K562 (cell line): Measurements from ENCODE around the gene ITPRIPL2. TPM values are rescaled to one million over a fixed set of nuclear protein-coding genes. Genes with fewer than 3 reads are reported as not detected.

Experiments used
- BRD9 ChIP-seq: fragments of 450-650 bp; IDR thresholded peaks from 2 replicates; pipeline ENCODE4 v1.6.1; 2018; ENCODE audit warnings: low read depth; ENCODE audit not compliant: partially characterized antibody
- CREBBP ChIP-seq: IDR thresholded peaks from one replicate; pipeline ENCODE4 v1.6.1; 2012; ENCODE audit warnings: low read depth, mild to moderate bottlenecking, control low read depth, inconsistent platforms, low read length
- DMBX1 ChIP-seq: fragments of 250-450 bp; sonication (Bioruptor Pico); IDR thresholded peaks from 2 replicates; pipeline ENCODE4 v1.8.0; 2022; ENCODE audit warnings: inconsistent platforms, mild to moderate bottlenecking, moderate library complexity, borderline replicate concordance
- FOXK2 ChIP-seq, 2 experiments: fragments of 450-650 bp; IDR thresholded peaks in 1 of 2; conservative IDR thresholded peaks in 1 of 2; 2 replicates each; pipeline ENCODE4 v1.6.1; 2016; ENCODE audit warnings: low read depth in 2 of 2, mild to moderate bottlenecking in 1 of 2
- JUN ChIP-seq, 2 experiments: sonication (generic) in 1 of 2; formaldehyde crosslinking in 1 of 2; IDR thresholded peaks; 2 replicates each; pipeline versions ENCODE4 v1.6.1 to v1.8.0; 2012 to 2022; ENCODE audit warnings: borderline replicate concordance in 2 of 2, mild to moderate bottlenecking in 2 of 2, improper control_type of control experiment in 1 of 2, low read depth in 1 of 2, low read length in 1 of 2, missing genetic modification reagents in 1 of 2
- NFE2L1 ChIP-seq: fragments of 450-650 bp; IDR thresholded peaks from 2 replicates; pipeline ENCODE4 v1.6.1; 2016; ENCODE audit warnings: missing genetic modification characterization, low read depth, mild to moderate bottlenecking, missing compliant biosample characterization, moderate library complexity, borderline replicate concordance
- RBM39 ChIP-seq: fragments of 200-400 bp; formaldehyde crosslinking; optimal IDR thresholded peaks from 2 replicates; pipeline ENCODE3; 2018; ENCODE audit warnings: low read depth, low read length
- RHOXF2B ChIP-seq: fragments of 250-450 bp; sonication (Bioruptor Pico); conservative IDR thresholded peaks from 2 replicates; pipeline ENCODE4 v1.5.1; 2021
- SRSF7 ChIP-seq: fragments of 200-400 bp; formaldehyde crosslinking; optimal IDR thresholded peaks from 2 replicates; pipeline ENCODE3; 2017; ENCODE audit warnings: mild to moderate bottlenecking, low read depth, low read length
- ZNF212 ChIP-seq: fragments of 450-650 bp; formaldehyde crosslinking; IDR thresholded peaks from 2 replicates; pipeline ENCODE4 v1.4.0; 2020; ENCODE audit warnings: mild to moderate bottlenecking
- polyA plus RNA-seq, 8 experiments: library from polyadenylated mRNA; depleted of rRNA in 4 of 8; stranded (reverse) in 5 of 8; unstranded in 3 of 8; fragments of >200 nt; fragmentation: Nextera tagmentation in 2 of 8; fragmentation: Illumina TruSeq in 1 of 8; extraction: Ambion mirVana in 2 of 8; extraction: Trizol in 1 of 8; gene quantifications; 2 replicates each; pipeline versions ENCODE4 v1.2.1 to v1.2.3, GENCODE V29; 2011 to 2014; ENCODE audit warnings: inconsistent platforms in 1 of 8, missing spikeins in 1 of 8
- total RNA-seq, 7 experiments: library from RNA; depleted of rRNA in 6 of 7; stranded (reverse); fragments of >200 nt in 6 of 7; fragmentation: Illumina TruSeq in 2 of 7; extraction: Trizol in 2 of 7; gene quantifications; 2 replicates each; pipeline versions ENCODE4 v1.2.1 to v1.2.3, GENCODE V29; 2011 to 2021; ENCODE audit warnings: low replicate concordance in 1 of 7
- TF ChIP-seq, protein P1 (sequence below), 2 experiments: fragments of 450-650 bp; IDR thresholded peaks; 2 replicates each; pipeline ENCODE4 v1.6.1; 2018; ENCODE audit warnings: mild to moderate bottlenecking in 2 of 2, low read depth in 1 of 2; ENCODE audit not compliant: partially characterized antibody in 2 of 2
- TF ChIP-seq, protein P2 (sequence below): IDR thresholded peaks from 2 replicates; pipeline ENCODE4 v1.6.1; 2011; ENCODE audit warnings: borderline replicate concordance, low read depth, mild to moderate bottlenecking, moderate library complexity, low read length; ENCODE audit not compliant: insufficient read depth, poor library complexity, severe bottlenecking
- TF ChIP-seq, protein P3 (sequence below): fragments of 450-650 bp; formaldehyde crosslinking; IDR thresholded peaks from 2 replicates; pipeline ENCODE4 v1.4.0; 2022; ENCODE audit warnings: mild to moderate bottlenecking, moderate library complexity

The ITPRIPL2 gene
- total and polyA plus RNA-seq, 9 of the 15 experiments (the other 6 are each of a cell fraction or from before 2014, with no cell fraction given): 0.04 to 2.2 (median 0.58) TPM

DNA sequence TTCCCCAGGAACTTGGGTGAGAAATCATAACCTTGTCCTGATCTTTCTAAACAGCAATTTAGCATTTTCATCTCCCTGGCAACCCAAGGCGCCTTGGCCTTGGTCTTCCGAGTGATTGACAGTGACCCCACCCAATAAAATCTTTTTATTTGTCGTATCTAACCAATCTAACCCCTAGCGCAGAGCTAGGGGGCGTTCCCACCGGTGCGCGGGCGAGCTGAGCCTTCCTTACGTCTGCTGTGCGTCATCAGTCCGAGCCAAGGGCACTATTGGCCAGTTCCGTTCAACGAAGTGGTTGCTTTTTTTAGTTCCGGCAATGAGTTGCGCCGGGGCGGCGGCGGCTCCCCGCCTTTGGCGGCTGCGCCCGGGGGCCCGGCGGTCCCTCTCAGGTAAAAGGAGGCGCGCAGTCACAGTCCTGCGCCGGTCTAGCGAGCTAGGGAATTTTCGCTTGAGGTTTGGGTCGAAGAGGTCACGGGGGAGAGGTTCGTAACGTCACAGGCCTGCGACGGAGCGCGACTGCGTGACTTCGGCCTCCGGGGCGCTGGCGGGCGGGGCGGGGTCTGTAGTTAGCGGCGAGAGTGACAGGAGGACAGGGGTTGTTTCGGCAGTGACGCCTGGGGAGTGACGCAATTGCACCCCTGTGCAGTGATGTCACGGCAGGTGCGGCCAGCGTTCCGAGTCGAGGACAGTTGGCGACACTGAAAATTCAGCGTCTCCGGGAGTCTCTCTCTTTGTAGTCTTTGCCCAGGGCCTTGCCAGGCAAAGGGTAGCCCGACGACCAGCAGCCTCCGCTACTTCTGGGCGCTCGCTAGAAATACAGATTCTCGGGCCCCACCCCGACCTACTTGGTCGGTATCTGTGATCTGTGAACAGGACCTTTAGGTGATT is 46.2 kb upstream of the ITPRIPL2 start, which contains the start of gene COQ7 (continued):
- TF ChIP-seq, protein P1, sequence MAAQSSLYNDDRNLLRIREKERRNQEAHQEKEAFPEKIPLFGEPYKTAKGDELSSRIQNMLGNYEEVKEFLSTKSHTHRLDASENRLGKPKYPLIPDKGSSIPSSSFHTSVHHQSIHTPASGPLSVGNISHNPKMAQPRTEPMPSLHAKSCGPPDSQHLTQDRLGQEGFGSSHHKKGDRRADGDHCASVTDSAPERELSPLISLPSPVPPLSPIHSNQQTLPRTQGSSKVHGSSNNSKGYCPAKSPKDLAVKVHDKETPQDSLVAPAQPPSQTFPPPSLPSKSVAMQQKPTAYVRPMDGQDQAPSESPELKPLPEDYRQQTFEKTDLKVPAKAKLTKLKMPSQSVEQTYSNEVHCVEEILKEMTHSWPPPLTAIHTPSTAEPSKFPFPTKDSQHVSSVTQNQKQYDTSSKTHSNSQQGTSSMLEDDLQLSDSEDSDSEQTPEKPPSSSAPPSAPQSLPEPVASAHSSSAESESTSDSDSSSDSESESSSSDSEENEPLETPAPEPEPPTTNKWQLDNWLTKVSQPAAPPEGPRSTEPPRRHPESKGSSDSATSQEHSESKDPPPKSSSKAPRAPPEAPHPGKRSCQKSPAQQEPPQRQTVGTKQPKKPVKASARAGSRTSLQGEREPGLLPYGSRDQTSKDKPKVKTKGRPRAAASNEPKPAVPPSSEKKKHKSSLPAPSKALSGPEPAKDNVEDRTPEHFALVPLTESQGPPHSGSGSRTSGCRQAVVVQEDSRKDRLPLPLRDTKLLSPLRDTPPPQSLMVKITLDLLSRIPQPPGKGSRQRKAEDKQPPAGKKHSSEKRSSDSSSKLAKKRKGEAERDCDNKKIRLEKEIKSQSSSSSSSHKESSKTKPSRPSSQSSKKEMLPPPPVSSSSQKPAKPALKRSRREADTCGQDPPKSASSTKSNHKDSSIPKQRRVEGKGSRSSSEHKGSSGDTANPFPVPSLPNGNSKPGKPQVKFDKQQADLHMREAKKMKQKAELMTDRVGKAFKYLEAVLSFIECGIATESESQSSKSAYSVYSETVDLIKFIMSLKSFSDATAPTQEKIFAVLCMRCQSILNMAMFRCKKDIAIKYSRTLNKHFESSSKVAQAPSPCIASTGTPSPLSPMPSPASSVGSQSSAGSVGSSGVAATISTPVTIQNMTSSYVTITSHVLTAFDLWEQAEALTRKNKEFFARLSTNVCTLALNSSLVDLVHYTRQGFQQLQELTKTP (IDR thresholded peaks at IDR 0.05; ENCODE audit: low read depth in 1 of 2, partially characterized antibody in 2 of 2): no peak
- TF ChIP-seq RHOXF2B (CRISPR knock-in tag): no peak
- TF ChIP-seq FOXK2 (conservative IDR thresholded peaks at IDR 0.05 in 1 of 2, IDR thresholded peaks at IDR 0.05 in 1 of 2; ENCODE audit: low read depth in 2 of 2): peak; percentile 84 to 86; a peak in 3 of 4 replicates
- peak; percentile 39; the same call in 1 of the 2 replicates for TF ChIP-seq ZNF212 (CRISPR knock-in tag)
- TF ChIP-seq JUN (IDR thresholded peaks at IDR 0.05; ENCODE audit: borderline replicate concordance, low read depth, low read length): peak; percentile 80; the same call in 1 of the 2 replicates
- TF ChIP-seq JUN (CRISPR knock-in tag; IDR thresholded peaks at IDR 0.05; ENCODE audit: borderline replicate concordance): no peak
- no peak for TF ChIP-seq CREBBP
- 0 out of 2 replicates have a peak, but pooled peaks have one; percentile 3 for TF ChIP-seq NFE2L1 (tag)
- no peak for TF ChIP-seq DMBX1 (CRISPR knock-in tag)
- TF ChIP-seq, protein P2, sequence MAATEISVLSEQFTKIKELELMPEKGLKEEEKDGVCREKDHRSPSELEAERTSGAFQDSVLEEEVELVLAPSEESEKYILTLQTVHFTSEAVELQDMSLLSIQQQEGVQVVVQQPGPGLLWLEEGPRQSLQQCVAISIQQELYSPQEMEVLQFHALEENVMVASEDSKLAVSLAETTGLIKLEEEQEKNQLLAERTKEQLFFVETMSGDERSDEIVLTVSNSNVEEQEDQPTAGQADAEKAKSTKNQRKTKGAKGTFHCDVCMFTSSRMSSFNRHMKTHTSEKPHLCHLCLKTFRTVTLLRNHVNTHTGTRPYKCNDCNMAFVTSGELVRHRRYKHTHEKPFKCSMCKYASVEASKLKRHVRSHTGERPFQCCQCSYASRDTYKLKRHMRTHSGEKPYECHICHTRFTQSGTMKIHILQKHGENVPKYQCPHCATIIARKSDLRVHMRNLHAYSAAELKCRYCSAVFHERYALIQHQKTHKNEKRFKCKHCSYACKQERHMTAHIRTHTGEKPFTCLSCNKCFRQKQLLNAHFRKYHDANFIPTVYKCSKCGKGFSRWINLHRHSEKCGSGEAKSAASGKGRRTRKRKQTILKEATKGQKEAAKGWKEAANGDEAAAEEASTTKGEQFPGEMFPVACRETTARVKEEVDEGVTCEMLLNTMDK: no peak
- no peak for TF ChIP-seq RBM39
- TF ChIP-seq, protein P3, sequence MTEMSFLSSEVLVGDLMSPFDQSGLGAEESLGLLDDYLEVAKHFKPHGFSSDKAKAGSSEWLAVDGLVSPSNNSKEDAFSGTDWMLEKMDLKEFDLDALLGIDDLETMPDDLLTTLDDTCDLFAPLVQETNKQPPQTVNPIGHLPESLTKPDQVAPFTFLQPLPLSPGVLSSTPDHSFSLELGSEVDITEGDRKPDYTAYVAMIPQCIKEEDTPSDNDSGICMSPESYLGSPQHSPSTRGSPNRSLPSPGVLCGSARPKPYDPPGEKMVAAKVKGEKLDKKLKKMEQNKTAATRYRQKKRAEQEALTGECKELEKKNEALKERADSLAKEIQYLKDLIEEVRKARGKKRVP: peak; percentile 52; the same call in 1 of the 2 replicates
- no peak for TF ChIP-seq SRSF7
- no peak for TF ChIP-seq BRD9
